ENCODE measurements around the gene CNGA1. TPM values are rescaled to one million over a fixed set of nuclear protein-coding genes. Genes with fewer than 3 reads are reported as not detected.

Gene CNGA1
- total and polyA plus RNA-seq, 8 donors: 0.73 to 2.0 (median 1.5) TPM; not detected in 1

DNA sequence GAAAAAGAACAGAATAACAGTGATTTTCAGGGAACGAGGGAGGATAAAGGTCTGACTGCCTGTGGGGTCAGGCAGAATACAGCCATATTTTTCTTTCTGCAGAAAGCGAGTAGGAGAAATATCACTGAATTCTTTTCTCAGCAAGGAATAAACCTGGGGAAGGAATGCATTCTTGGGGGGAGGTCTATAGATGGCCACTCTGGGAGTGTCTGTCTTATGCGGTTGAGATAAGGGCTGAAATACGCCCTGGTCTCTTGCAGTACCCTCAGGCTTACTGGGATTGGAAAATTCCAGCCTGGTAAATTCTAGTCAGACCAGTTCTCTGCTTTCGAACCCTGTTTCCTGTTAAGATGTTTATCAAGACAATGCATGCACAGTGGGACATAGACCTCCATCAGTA lies 26.3 kb downstream of the CNGA1 start:
- TF ChIP-seq, protein P1, sequence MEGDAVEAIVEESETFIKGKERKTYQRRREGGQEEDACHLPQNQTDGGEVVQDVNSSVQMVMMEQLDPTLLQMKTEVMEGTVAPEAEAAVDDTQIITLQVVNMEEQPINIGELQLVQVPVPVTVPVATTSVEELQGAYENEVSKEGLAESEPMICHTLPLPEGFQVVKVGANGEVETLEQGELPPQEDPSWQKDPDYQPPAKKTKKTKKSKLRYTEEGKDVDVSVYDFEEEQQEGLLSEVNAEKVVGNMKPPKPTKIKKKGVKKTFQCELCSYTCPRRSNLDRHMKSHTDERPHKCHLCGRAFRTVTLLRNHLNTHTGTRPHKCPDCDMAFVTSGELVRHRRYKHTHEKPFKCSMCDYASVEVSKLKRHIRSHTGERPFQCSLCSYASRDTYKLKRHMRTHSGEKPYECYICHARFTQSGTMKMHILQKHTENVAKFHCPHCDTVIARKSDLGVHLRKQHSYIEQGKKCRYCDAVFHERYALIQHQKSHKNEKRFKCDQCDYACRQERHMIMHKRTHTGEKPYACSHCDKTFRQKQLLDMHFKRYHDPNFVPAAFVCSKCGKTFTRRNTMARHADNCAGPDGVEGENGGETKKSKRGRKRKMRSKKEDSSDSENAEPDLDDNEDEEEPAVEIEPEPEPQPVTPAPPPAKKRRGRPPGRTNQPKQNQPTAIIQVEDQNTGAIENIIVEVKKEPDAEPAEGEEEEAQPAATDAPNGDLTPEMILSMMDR (IDR thresholded peaks at IDR 0.05): no peak
- Histone ChIP-seq H3K4me3 (no peak overlapping the region), H3K36me3 (no peaks in the 10 kb centered on the region), H3K9me3 (peaks cover 0 to 32% of the 10 kb centered on the region in 2 donors), H3K27me3 (no peaks in the 10 kb centered on the region), H3K4me1 (no peaks in the 10 kb centered on the region), H3K27ac (no peak overlapping the region)
- ATAC-seq (no peak), DNase-seq (no peak)
- intact Hi-C loops (cut with DNase I): no loop called here

DNA sequence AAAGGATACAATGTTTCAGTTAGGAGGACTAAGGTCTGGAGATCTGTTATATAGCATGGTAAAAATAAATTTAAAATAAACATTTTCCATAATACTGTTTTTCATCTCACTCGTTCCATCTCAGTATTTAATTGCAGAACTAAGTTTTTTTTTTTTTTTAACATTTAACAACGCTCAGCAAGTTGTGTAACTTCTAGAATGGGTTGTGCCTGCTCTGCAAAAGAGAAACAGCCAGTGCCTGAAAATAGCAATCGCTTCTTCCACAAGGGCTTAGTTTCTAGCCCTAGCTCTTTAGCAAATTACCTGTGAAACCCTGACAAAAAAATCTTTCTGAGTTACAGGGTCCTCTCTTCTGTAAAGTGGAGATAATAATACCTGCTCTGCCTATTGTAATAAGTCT lies 41.9 kb downstream of the CNGA1 start:
- no peaks in the 10 kb centered on the region for H3K27me3 ChIP-seq
- ATAC-seq: no peak
- TF ChIP-seq, protein P1 (IDR thresholded peaks at IDR 0.05): no peak
- H3K4me3 ChIP-seq: no peak overlapping the region
- H3K4me1 ChIP-seq: no peaks in the 10 kb centered on the region
- no peak for DNase-seq
- H3K9me3 ChIP-seq: no peaks in the 10 kb centered on the region
- intact Hi-C loops (cut with DNase I): no loop called here
- no peaks in the 10 kb centered on the region for H3K36me3 ChIP-seq
- no peak overlapping the region for H3K27ac ChIP-seq

DNA sequence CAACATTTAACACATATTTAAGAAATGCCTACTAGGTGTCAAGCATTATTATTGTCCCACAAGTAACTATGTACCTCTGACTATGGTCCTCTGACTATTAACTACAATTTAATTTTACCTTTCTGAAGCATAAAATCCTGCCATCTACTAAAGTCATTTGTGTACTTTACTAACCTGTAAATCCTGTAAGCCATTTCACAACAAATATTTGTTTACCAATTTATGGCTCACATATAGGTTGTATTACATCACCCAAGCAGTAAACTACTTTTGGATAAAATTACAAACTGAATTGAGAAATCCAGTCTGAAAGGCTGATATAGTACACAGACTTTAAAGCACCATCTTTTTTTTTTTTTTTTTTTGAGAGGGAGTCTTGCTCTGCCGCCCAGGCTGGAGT lies 43.8 kb downstream of the CNGA1 start:
- H3K36me3 ChIP-seq: no peaks in the 10 kb centered on the region
- no peak overlapping the region for H3K4me3 ChIP-seq
- no peaks in the 10 kb centered on the region for H3K27me3 ChIP-seq
- H3K27ac ChIP-seq: no peak overlapping the region
- no peak for ATAC-seq
- H3K4me1 ChIP-seq: no peaks in the 10 kb centered on the region
- DNase-seq: no peak
- intact Hi-C loops (cut with DNase I): no loop called here
- TF ChIP-seq, protein P1 (IDR thresholded peaks at IDR 0.05): no peak
- H3K9me3 ChIP-seq: no peaks in the 10 kb centered on the region

DNA sequence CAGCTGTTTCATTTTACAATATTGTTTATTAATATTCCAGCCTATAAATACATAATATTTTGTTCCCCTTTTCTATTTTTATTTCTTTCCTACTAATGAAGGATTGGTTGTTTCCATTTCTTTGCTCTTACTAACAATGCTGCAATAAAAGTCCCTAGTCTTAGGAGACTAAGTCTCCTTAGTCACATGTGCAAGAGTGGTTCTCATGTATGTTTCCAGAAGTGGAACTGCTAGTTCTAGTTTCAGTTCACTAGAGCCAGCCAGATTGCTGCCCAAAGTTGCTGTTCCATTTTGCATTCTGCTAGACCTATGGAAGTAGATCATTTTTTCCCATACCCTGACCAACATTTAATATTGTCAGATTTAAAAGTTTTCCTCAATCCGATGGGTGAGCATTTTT lies 44.3 kb downstream of the CNGA1 start:
- no peaks in the 10 kb centered on the region for H3K4me1 ChIP-seq
- H3K36me3 ChIP-seq: no peaks in the 10 kb centered on the region
- ATAC-seq (peak; percentile 59), DNase-seq (no peak)
- intact Hi-C loops (cut with DNase I): no loop called here
- no peaks in the 10 kb centered on the region for H3K27me3 ChIP-seq
- no peaks in the 10 kb centered on the region for H3K9me3 ChIP-seq
- H3K27ac ChIP-seq: no peak overlapping the region
- no peak overlapping the region for H3K4me3 ChIP-seq
- TF ChIP-seq, protein P1 (IDR thresholded peaks at IDR 0.05): no peak

DNA sequence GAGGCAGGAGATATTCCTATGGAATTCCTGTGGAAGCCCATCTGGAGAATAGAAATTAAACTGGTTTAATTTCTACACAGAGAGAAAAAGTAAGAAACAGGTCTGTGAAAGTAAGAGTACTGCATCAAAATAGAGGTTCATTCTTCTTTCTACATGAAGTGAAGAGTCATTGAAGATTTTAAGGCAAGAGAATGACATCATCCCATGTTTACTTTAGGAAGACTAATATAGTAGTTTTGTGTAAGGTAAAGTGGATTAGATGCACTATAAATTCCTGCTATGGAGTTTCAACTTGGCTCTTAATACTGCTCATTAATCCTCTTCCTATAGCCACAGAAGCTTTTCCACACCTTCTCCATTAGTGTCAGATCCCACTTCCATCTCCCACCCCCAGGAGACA lies 47.6 kb downstream of the CNGA1 start:
- Histone ChIP-seq H3K4me1 (no peaks in the 10 kb centered on the region), H3K27ac (no peak overlapping the region), H3K27me3 (no peaks in the 10 kb centered on the region), H3K4me3 (no peak overlapping the region), H3K36me3 (no peaks in the 10 kb centered on the region), H3K9me3 (no peaks in the 10 kb centered on the region)
- intact Hi-C loops (cut with DNase I): no loop called here
- DNase-seq: no peak
- TF ChIP-seq, protein P1 (IDR thresholded peaks at IDR 0.05): no peak
- no peak for ATAC-seq

All from left lung (tissue), 10 donors.